ENCODE results near the gene INTS11. TPM values are rescaled to one million over a fixed set of nuclear protein-coding genes. Genes with fewer than 3 reads are reported as not detected.

The INTS11 gene
- total and polyA plus RNA-seq, 2 of the 13 experiments (the other 11 are each of a cell fraction or from before 2014, with no cell fraction given): 52.8 to 94.8 TPM

- TF ChIP-seq KDM1A (CRISPR knock-in tag; IDR thresholded peaks at IDR 0.05) (no peak), ZFP62 (CRISPR knock-in tag; IDR thresholded peaks at IDR 0.05) (no peak), ZNF761 (CRISPR knock-in tag; conservative IDR thresholded peaks at IDR 0.05) (0 out of 2 replicates have a peak, but pooled peaks have one; percentile 9), CENPT (CRISPR knock-in tag; IDR thresholded peaks at IDR 0.05; ENCODE audit: low read depth) (no peak), SP1 (IDR thresholded peaks at IDR 0.05) (no peak), SP1 (CRISPR knock-in tag; IDR thresholded peaks at IDR 0.05) (no peak), POLR2AphosphoS2 (IDR thresholded peaks at IDR 0.05; ENCODE audit: low read depth, low read length) (no peak), CBFB (CRISPR knock-in tag; IDR thresholded peaks at IDR 0.05) (no peak), ETV5 (CRISPR knock-in tag; IDR thresholded peaks at IDR 0.05; ENCODE audit: borderline replicate concordance) (no peak), PAWR (CRISPR knock-in tag; IDR thresholded peaks at IDR 0.05; ENCODE audit: borderline replicate concordance) (no peak), KMT2A (CRISPR knock-in tag; IDR thresholded peaks at IDR 0.05) (no peak), DNMT3B (CRISPR knock-in tag; conservative IDR thresholded peaks at IDR 0.05) (no peak), HNF1A (IDR thresholded peaks at IDR 0.05; ENCODE audit: low read depth) (no peak), HNF1A (CRISPR knock-in tag; IDR thresholded peaks at IDR 0.05; ENCODE audit: borderline replicate concordance) (no peak), HOXA3 (CRISPR knock-in tag; IDR thresholded peaks at IDR 0.05) (no peak), ZNF274 (CRISPR knock-in tag; IDR thresholded peaks at IDR 0.05) (no peak), E2F1 (CRISPR knock-in tag; IDR thresholded peaks at IDR 0.05) (no peak), CHD4 (IDR thresholded peaks at IDR 0.05; ENCODE audit: borderline replicate concordance, low read length) (no peak), ZNF703 (CRISPR knock-in tag; IDR thresholded peaks at IDR 0.05; ENCODE audit: borderline replicate concordance) (no peak), SMAD3 (CRISPR knock-in tag; IDR thresholded peaks at IDR 0.05) (no peak)
- TF ChIP-seq, protein P1, sequence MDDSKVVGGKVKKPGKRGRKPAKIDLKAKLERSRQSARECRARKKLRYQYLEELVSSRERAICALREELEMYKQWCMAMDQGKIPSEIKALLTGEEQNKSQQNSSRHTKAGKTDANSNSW (CRISPR knock-in tag; IDR thresholded peaks at IDR 0.05; ENCODE audit: borderline replicate concordance): no peak
- TF ChIP-seq, protein P2, sequence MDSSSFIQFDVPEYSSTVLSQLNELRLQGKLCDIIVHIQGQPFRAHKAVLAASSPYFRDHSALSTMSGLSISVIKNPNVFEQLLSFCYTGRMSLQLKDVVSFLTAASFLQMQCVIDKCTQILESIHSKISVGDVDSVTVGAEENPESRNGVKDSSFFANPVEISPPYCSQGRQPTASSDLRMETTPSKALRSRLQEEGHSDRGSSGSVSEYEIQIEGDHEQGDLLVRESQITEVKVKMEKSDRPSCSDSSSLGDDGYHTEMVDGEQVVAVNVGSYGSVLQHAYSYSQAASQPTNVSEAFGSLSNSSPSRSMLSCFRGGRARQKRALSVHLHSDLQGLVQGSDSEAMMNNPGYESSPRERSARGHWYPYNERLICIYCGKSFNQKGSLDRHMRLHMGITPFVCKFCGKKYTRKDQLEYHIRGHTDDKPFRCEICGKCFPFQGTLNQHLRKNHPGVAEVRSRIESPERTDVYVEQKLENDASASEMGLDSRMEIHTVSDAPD (CRISPR knock-in tag; IDR thresholded peaks at IDR 0.05): no peak
- TF ChIP-seq, protein P3, sequence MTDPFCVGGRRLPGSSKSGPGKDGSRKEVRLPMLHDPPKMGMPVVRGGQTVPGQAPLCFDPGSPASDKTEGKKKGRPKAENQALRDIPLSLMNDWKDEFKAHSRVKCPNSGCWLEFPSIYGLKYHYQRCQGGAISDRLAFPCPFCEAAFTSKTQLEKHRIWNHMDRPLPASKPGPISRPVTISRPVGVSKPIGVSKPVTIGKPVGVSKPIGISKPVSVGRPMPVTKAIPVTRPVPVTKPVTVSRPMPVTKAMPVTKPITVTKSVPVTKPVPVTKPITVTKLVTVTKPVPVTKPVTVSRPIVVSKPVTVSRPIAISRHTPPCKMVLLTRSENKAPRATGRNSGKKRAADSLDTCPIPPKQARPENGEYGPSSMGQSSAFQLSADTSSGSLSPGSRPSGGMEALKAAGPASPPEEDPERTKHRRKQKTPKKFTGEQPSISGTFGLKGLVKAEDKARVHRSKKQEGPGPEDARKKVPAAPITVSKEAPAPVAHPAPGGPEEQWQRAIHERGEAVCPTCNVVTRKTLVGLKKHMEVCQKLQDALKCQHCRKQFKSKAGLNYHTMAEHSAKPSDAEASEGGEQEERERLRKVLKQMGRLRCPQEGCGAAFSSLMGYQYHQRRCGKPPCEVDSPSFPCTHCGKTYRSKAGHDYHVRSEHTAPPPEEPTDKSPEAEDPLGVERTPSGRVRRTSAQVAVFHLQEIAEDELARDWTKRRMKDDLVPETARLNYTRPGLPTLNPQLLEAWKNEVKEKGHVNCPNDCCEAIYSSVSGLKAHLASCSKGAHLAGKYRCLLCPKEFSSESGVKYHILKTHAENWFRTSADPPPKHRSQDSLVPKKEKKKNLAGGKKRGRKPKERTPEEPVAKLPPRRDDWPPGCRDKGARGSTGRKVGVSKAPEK (CRISPR knock-in tag; IDR thresholded peaks at IDR 0.05; ENCODE audit: borderline replicate concordance): no peak
These were observed 33.5 kb upstream of the INTS11 start (continued) for GRCh38 chr1:1357871-1358432.
